H9 (cell line): Measurements from ENCODE around the gene FGD6. TPM values are rescaled to one million over a fixed set of nuclear protein-coding genes. Genes with fewer than 3 reads are reported as not detected.

Experiments used
- DNase-seq: peaks from one replicate; pipeline ENCODE4 v3.0.0-alpha.2; 2017
- H2AFZ ChIP-seq: one replicate; pipeline ENCODE4 v1.6.1; 2013; ENCODE audit warnings: mild to moderate bottlenecking, low read length, control low read depth, moderate library complexity
- H2AK5ac ChIP-seq: 2 replicates; pipeline ENCODE4 v1.6.1; 2013; ENCODE audit warnings: low read length, control low read depth, mixed read lengths; ENCODE audit not compliant: insufficient read length
- H2BK120ac ChIP-seq: one replicate; pipeline ENCODE4 v1.6.1; 2013; ENCODE audit warnings: low read depth, mild to moderate bottlenecking, low read length, control low read depth, inconsistent platforms; ENCODE audit not compliant: poor library complexity, severe bottlenecking
- H2BK12ac ChIP-seq: 2 replicates; pipeline ENCODE4 v1.6.1; 2013; ENCODE audit warnings: low read length, control low read depth, mixed read lengths, low read depth; ENCODE audit not compliant: insufficient read length
- H2BK15ac ChIP-seq: 2 replicates; pipeline ENCODE4 v1.6.1; 2013; ENCODE audit warnings: low read depth, low read length, control low read depth
- H2BK20ac ChIP-seq: one replicate; pipeline ENCODE4 v1.6.1; 2013; ENCODE audit warnings: low read depth, mild to moderate bottlenecking, low read length, control low read depth, inconsistent platforms; ENCODE audit not compliant: poor library complexity, severe bottlenecking
- H2BK5ac ChIP-seq: 2 replicates; pipeline ENCODE4 v1.6.1; 2013; ENCODE audit warnings: low read length, control low read depth, mixed read lengths; ENCODE audit not compliant: insufficient read length
- H3K14ac ChIP-seq: 2 replicates; pipeline ENCODE4 v1.6.1; 2013; ENCODE audit warnings: low read length, control low read depth; ENCODE audit not compliant: insufficient read depth
- H3K18ac ChIP-seq: 2 replicates; pipeline ENCODE4 v1.6.1; 2013; ENCODE audit warnings: low read depth, mild to moderate bottlenecking, mixed read lengths, low read length, control low read depth; ENCODE audit not compliant: insufficient read length
- H3K23ac ChIP-seq: 2 replicates; pipeline ENCODE4 v1.6.1; 2013; ENCODE audit warnings: low read length, control low read depth, mixed read lengths, low read depth; ENCODE audit not compliant: insufficient read length
- H3K23me2 ChIP-seq: 2 replicates; pipeline ENCODE4 v1.6.1; 2013; ENCODE audit warnings: low read depth, mild to moderate bottlenecking, mixed read lengths, low read length, control low read depth; ENCODE audit not compliant: insufficient read length, poor library complexity, severe bottlenecking
- H3K27ac ChIP-seq: 2 replicates; pipeline ENCODE4 v1.5.1; 2013; ENCODE audit warnings: low read length, control low read depth, mixed read lengths, low read depth; ENCODE audit not compliant: insufficient read length
- H3K27me3 ChIP-seq: 2 replicates; pipeline ENCODE4 v1.6.1; 2013; ENCODE audit warnings: low read length, control low read depth, inconsistent platforms; ENCODE audit not compliant: insufficient read depth
- H3K4ac ChIP-seq: 2 replicates; pipeline ENCODE4 v1.6.1; 2013; ENCODE audit warnings: low read depth, mild to moderate bottlenecking, control low read depth, inconsistent platforms, low read length, moderate library complexity
- H3K4me1 ChIP-seq: 2 replicates; pipeline ENCODE4 v1.6.1; 2013; ENCODE audit warnings: low read length, control low read depth, inconsistent platforms; ENCODE audit not compliant: insufficient read depth
- H3K4me2 ChIP-seq: 2 replicates; pipeline ENCODE4 v1.6.1; 2013; ENCODE audit warnings: low read length, control low read depth, mixed read lengths; ENCODE audit not compliant: insufficient read length, insufficient read depth
- H3K56ac ChIP-seq: 2 replicates; pipeline ENCODE4 v1.6.1; 2013; ENCODE audit warnings: low read depth, mild to moderate bottlenecking, mixed read lengths, low read length, control low read depth; ENCODE audit not compliant: insufficient read length
- H3K79me1 ChIP-seq: 2 replicates; pipeline ENCODE4 v1.6.1; 2013; ENCODE audit warnings: low read depth, mild to moderate bottlenecking, moderate library complexity, low read length, control low read depth, inconsistent platforms; ENCODE audit not compliant: insufficient read depth, poor library complexity, severe bottlenecking
- H3K79me2 ChIP-seq: 2 replicates; pipeline ENCODE4 v1.6.1; 2013; ENCODE audit warnings: low read length, control low read depth, inconsistent platforms; ENCODE audit not compliant: insufficient read depth
- H3K9ac ChIP-seq: 2 replicates; pipeline ENCODE4 v1.6.1; 2013; ENCODE audit warnings: low read length, control low read depth, mixed read lengths; ENCODE audit not compliant: insufficient read length; ENCODE audit errors: extremely low read depth
- H3K9me3 ChIP-seq: one replicate; pipeline ENCODE4 v1.6.1; 2013; ENCODE audit warnings: low read depth, low read length, inconsistent platforms; ENCODE audit not compliant: control insufficient read depth
- H3T11ph ChIP-seq: one replicate; pipeline ENCODE4 v1.6.1; 2013; ENCODE audit warnings: mild to moderate bottlenecking, low read length, control low read depth, inconsistent platforms
- H4K20me1 ChIP-seq: one replicate; pipeline ENCODE4 v1.6.1; 2013; ENCODE audit not compliant: control insufficient read depth, insufficient read length, insufficient read depth
- H4K5ac ChIP-seq: 2 replicates; pipeline ENCODE4 v1.6.1; 2013; ENCODE audit warnings: low read depth, mild to moderate bottlenecking, mixed read lengths, low read length, control low read depth; ENCODE audit not compliant: insufficient read length
- H4K8ac ChIP-seq: replicated peaks from 2 replicates; pipeline ENCODE4 v1.6.1; 2013; ENCODE audit warnings: low read length, control low read depth, mixed read lengths, low read depth; ENCODE audit not compliant: insufficient read length
- H4K91ac ChIP-seq: 2 replicates; pipeline ENCODE4 v1.6.1; 2013; ENCODE audit warnings: low read depth, mild to moderate bottlenecking, moderate library complexity, mixed read lengths, low read length, control low read depth; ENCODE audit not compliant: insufficient read length
- H3K27ac Mint-ChIP-seq, 3 experiments: 2 replicates in 2 of 3; 3 replicates in 1 of 3; pipeline ENCODE4 v1.8.0; 2020 to 2021; ENCODE audit warnings: mixed read lengths in 3 of 3, mild to moderate bottlenecking in 1 of 3, moderate library complexity in 1 of 3
- H3K27me3 Mint-ChIP-seq: 2 replicates; pipeline ENCODE4 v1.8.0; 2021; ENCODE audit warnings: low read depth, mild to moderate bottlenecking, moderate library complexity, mixed read lengths
- H3K36me3 Mint-ChIP-seq, 3 experiments: 2 replicates in 2 of 3; 3 replicates in 1 of 3; pipeline ENCODE4 v1.8.0; 2020 to 2021; ENCODE audit warnings: low read depth in 3 of 3, mixed read lengths in 3 of 3; ENCODE audit not compliant: insufficient read depth in 1 of 3
- H3K4me1 Mint-ChIP-seq, 2 experiments: 2 replicates each; pipeline ENCODE4 v1.8.0; 2020; ENCODE audit warnings: mixed read lengths in 2 of 2
- H3K4me3 Mint-ChIP-seq, 2 experiments: 2 replicates in 1 of 2; 3 replicates in 1 of 2; pipeline ENCODE4 v1.8.0; 2020 to 2021; ENCODE audit warnings: mild to moderate bottlenecking in 2 of 2, mixed read lengths in 2 of 2, moderate library complexity in 1 of 2
- H3K9me3 Mint-ChIP-seq, 2 experiments: 2 replicates in 1 of 2; 3 replicates in 1 of 2; pipeline ENCODE4 v1.8.0; 2020; ENCODE audit warnings: mild to moderate bottlenecking in 2 of 2, mixed read lengths in 2 of 2, moderate library complexity in 1 of 2
- CTCF ChIP-seq: fragments of 200-600 bp; sonication (generic); conservative IDR thresholded peaks from 3 replicates; pipeline ENCODE4 v1.8.0; 2021; ENCODE audit warnings: antibody characterized with exemption, mild to moderate bottlenecking
- WGBS: extraction: QIAGEN DNeasy Blood & Tissue Kit; methylation state at CpG from one replicate; pipeline ENCODE4 v1.1.7; 2013; ENCODE audit warnings: missing lambda C conversion rate, low lambda C conversion rate, mixed read lengths; ENCODE audit not compliant: insufficient read length; ENCODE audit errors: extremely low coverage; 5-methylcytosine and 5-hydroxymethylcytosine counted together
- total RNA-seq: library from RNA; stranded (reverse); gene quantifications from 2 replicates; pipeline ENCODE4 v1.2.1, GENCODE V29; 2021

Gene FGD6
- total RNA-seq, 1 experiment from 2014 or later = 39.5 TPM

- no peak for TF ChIP-seq CTCF
- Histone ChIP-seq H2BK15ac (no peak overlapping the region), H3K9me3 (no peaks in the 10 kb centered on the region), H2AFZ (no peak overlapping the region), H4K8ac (no peak overlapping the region), H3K4me2 (no peak overlapping the region), H3K23ac (no peak overlapping the region), H3K27me3 (no peaks in the 10 kb centered on the region), H2BK20ac (no peak overlapping the region), H4K91ac (no peak overlapping the region), H3K18ac (no peak overlapping the region), H3K79me1 (peaks cover 5% of the 10 kb centered on the region), H3K14ac (no peak overlapping the region), H2AK5ac (no peak overlapping the region), H4K5ac (no peak overlapping the region), H3T11ph (no peak overlapping the region), H3K23me2 (no peaks in the 10 kb centered on the region), H3K4me1 (no peaks in the 10 kb centered on the region), H3K4ac (no peak overlapping the region), H2BK12ac (no peak overlapping the region), H3K56ac (no peak overlapping the region), H3K9ac (no peak overlapping the region), H3K27ac (no peak overlapping the region), H2BK5ac (no peak overlapping the region), H4K20me1 (no peaks in the 10 kb centered on the region), H3K79me2 (peaks cover 19% of the 10 kb centered on the region; the same call in 1 of the 2 replicates), H2BK120ac (no peak overlapping the region)
- Mint-ChIP-seq H3K27ac (peak overlapping the region; percentile 39 to 86 (median 80); a peak in 3 of 7 replicates), H3K27me3 (no peaks in the 10 kb centered on the region), H3K36me3 (peaks cover 13 to 22% (median 19%) of the 10 kb centered on the region in 3 experiments), H3K9me3 (no peaks in the 10 kb centered on the region; a peak in 2 of 5 replicates), H3K4me3 (no peak overlapping the region), H3K4me1 (peaks cover 28 to 33% of the 10 kb centered on the region in 2 experiments)
- no CpG with 5 or more reads among the region's 2 CpGs for WGBS
- no peak for DNase-seq
Observed at GRCh38 chr12:95228617-95229016, 11.3 kb upstream of the FGD6 start.
